Choroid plexus epithelial cell (primary cell): ENCODE results near the gene LRRC46.
A peak's percentile ranks its signal among the peaks of the same experiment; 100 is the strongest.

ENCODE experiments used
- DNase-seq: peaks from one replicate; pipeline ENCODE4 v3.0.0-alpha.2; 2010; ENCODE audit warnings: low read depth
- H3K4me3 ChIP-seq: 2 replicates; pipeline ENCODE4 v1.5.1; 2011; ENCODE audit warnings: low read depth, mild to moderate bottlenecking, control low read depth, low read length, moderate library complexity
- TF ChIP-seq, protein P1 (sequence below): conservative IDR thresholded peaks from 2 replicates; pipeline ENCODE4 v1.5.1; 2011; ENCODE audit warnings: low read depth, mild to moderate bottlenecking, control low read depth, inconsistent platforms, low read length, moderate library complexity

The LRRC46 gene

GRCh38 chr17:47840742-47841487, 9.4 kb downstream of the LRRC46 start, which contains the start of gene SCRN2:
TSS of gene SCRN2 (minus strand) at chr17:47841273. CDS start at chr17:47840843, 430 bp downstream.
- peak; percentile 75 for DNase-seq
- TF ChIP-seq, protein P1, sequence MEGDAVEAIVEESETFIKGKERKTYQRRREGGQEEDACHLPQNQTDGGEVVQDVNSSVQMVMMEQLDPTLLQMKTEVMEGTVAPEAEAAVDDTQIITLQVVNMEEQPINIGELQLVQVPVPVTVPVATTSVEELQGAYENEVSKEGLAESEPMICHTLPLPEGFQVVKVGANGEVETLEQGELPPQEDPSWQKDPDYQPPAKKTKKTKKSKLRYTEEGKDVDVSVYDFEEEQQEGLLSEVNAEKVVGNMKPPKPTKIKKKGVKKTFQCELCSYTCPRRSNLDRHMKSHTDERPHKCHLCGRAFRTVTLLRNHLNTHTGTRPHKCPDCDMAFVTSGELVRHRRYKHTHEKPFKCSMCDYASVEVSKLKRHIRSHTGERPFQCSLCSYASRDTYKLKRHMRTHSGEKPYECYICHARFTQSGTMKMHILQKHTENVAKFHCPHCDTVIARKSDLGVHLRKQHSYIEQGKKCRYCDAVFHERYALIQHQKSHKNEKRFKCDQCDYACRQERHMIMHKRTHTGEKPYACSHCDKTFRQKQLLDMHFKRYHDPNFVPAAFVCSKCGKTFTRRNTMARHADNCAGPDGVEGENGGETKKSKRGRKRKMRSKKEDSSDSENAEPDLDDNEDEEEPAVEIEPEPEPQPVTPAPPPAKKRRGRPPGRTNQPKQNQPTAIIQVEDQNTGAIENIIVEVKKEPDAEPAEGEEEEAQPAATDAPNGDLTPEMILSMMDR: peak; percentile 96
- peak within 1 kb of the TSS; percentile 80 for H3K4me3 ChIP-seq

DNA sequence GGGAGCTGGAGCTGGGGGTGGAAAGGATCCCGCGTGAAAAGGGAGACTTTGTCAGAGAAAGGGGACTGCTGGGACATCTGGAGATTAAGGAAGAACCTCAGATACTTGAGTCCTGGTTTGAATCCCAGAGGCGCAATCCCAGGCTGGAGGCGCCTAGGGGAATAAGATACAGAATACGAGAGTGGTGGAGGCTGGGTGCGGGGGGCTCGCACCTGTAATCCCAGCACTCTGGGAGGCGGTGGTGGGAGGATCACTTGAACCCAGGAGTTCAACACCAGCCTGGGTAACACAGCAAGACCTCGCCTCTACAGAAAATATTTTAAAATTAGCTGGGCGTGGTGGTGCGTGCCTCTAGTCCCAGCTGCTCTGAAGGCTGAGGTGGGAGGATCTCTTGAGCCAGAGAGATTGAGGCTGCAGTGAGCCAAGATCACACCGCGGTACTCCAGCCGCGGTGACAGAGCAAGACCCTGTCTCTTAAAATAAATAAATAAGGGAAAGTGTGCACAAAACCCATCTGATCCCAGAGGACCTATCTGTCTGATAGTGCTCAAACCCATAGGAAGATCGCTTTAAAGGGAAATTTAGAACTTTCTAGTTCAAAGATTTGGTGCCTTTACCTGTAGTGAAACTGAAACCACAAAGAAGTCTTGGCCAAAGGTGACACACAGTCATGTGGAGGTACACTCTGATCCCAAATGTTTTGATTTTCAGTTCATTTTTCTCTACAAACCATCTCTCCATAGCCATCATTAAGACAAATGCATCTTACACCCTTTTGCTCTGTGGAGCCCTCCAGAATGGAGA, 10.2 kb downstream of the LRRC46 start:
- H3K4me3 ChIP-seq: peak overlapping the region; percentile 80
- DNase-seq: no peak
- TF ChIP-seq, protein P1: no peak

DNA sequence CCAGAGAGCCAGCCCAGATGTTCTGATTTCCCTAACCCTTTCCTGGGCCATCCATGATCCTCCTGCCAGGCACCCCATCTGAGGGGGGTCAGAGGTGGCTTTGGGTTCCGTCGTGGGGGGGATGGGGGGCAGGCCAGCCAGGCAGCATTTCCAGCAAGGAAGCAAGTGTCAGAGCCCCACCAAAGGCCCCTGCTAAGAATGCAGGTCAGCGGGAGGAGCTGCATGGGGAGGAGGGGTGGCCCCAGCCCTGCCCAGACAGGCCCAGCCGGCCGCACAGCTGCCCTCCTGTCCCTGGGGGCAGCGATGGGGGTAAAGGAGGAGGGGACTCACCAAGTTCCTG, 11.9 kb downstream of the LRRC46 start:
- H3K4me3 ChIP-seq: no peak overlapping the region
- TF ChIP-seq, protein P1: no peak
- no peak for DNase-seq

DNA sequence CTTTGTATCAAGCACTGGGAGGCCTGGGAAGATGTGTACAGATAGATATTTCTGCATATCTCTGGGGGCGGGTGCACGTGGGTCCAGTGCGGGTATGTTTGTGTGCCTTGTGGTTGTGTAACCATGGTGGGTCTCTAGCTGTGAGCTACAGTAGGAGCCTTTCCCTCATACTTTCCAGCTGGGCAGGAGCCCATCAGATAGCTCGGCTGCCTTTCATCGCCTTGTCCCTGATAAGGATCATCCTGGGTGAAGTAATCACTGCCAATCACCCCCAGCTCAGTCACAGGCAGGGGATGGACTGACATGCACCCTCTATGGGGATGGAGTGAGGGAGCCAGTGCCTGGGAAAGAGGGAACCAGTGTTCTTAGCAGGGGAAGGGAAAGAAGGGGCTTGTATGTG, 12.8 kb downstream of the LRRC46 start:
- DNase-seq: peak; percentile 91
- H3K4me3 ChIP-seq: no peak overlapping the region
- TF ChIP-seq, protein P1: no peak

DNA sequence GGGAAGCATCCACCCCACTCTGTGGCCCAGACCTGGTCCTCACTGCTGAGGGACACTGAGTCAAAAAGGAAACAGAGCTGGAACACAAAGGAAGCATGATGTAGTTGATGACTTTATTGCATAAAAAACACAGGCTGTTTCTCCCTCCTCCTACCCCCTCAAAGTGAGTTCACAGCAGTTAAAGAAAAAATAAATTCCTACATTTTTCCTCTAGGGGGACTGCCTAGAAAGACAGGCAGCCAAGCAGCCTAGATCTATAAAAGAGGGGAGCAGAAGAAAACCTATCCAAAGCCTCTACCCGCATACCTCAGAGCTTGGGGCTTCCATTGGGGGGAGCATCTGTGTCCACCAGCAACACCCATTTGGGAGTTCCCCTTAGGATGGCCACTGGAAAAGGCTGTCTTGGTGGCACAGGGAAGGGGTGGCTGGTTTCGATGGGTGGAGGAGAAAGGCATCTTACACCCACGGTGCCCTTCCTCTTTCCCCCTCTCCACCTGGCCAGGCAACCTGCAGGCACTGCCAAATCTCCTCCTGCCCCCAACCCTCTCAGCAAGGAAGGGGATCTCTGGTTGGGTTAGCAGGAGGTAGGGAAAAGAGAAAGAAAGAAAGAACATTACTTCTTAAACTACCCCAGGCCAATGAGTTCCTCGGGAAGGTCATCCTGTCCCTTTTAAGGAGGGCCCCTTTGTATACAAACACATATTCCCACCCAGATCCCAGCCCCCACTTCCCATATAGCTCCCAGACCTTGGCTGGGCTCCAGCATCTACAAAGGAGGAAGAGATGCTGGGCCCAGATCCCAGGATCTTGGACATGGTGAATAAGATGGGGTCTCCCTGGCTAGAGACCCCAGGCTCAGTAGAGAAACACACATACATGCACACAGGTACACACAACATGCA, 13.6 kb downstream of the LRRC46 start:
- peak; percentile 65 for DNase-seq

DNA sequence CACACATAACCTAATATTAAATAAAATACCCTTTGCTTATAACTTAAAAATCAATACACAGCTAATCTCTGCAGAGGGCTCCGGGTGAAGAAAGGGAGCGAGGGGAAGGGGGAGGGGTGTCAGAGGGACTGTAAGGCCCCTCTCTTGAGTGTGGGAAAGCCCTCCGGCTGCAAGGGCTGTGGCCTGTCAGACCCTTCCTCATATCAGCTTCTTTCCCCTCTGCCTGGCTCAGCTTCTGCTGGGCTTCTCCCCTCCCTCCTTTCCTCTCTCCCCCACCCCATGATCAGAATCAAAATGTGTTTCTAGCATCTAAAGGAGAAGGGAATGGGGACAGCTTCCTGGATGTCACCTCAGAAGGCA, 14.2 kb downstream of the LRRC46 start:
- no peak overlapping the region for H3K4me3 ChIP-seq
- DNase-seq: no peak
- TF ChIP-seq, protein P1: no peak

More for the DNA sequence above, 13.6 kb downstream of the LRRC46 start:
- TF ChIP-seq, protein P1: peak; percentile 57
- H3K4me3 ChIP-seq: no peak overlapping the region
